K562 (cell line): Measurements from ENCODE around the gene SIRT7. TPM values are rescaled to one million over a fixed set of nuclear protein-coding genes. Genes with fewer than 3 reads are reported as not detected.

Experiments used
- ATF6 ChIP-seq: sonication (generic); formaldehyde crosslinking; IDR thresholded peaks from 2 replicates; pipeline ENCODE4 v1.4.0; 2020; ENCODE audit warnings: mild to moderate bottlenecking, missing genetic modification reagents
- ATF7 ChIP-seq: fragments of 450-650 bp; IDR thresholded peaks from 2 replicates; pipeline ENCODE4 v1.7.1; 2014; ENCODE audit warnings: mild to moderate bottlenecking, moderate library complexity
- CHAMP1 ChIP-seq: fragments of 450-650 bp; IDR thresholded peaks from 2 replicates; pipeline ENCODE4 v1.6.1; 2016; ENCODE audit warnings: mild to moderate bottlenecking
- CXXC5 ChIP-seq: fragments of 250-450 bp; sonication (Bioruptor Pico); IDR thresholded peaks from 2 replicates; pipeline ENCODE4 v1.8.0; 2022; ENCODE audit warnings: inconsistent platforms, mild to moderate bottlenecking, moderate library complexity
- DPF2 ChIP-seq: fragments of 450-650 bp; IDR thresholded peaks from 2 replicates; pipeline ENCODE4 v1.6.1; 2016
- ESRRA ChIP-seq: fragments of 450-650 bp; IDR thresholded peaks from 2 replicates; pipeline ENCODE4 v1.6.1; 2014; ENCODE audit warnings: low read depth, mild to moderate bottlenecking, moderate library complexity, borderline replicate concordance
- HDAC1 ChIP-seq, 2 experiments: fragments of 450-650 bp; IDR thresholded peaks; 2 replicates each; pipeline ENCODE4 v1.6.1; 2016 to 2017; ENCODE audit warnings: inconsistent platforms in 1 of 2, mild to moderate bottlenecking in 1 of 2, moderate library complexity in 1 of 2
- KDM1A ChIP-seq, 2 experiments: fragments of 450-650 bp; IDR thresholded peaks; 2 replicates each; pipeline ENCODE4 v1.6.1; 2016; ENCODE audit warnings: mild to moderate bottlenecking in 2 of 2
- LEF1 ChIP-seq: fragments of 450-650 bp; IDR thresholded peaks from 2 replicates; pipeline ENCODE4 v1.6.1; 2016; ENCODE audit warnings: mild to moderate bottlenecking
- MNT ChIP-seq, 2 experiments: fragments of 450-650 bp; conservative IDR thresholded peaks; 2 replicates each; pipeline ENCODE4 v1.6.1; 2017; ENCODE audit warnings: mild to moderate bottlenecking in 2 of 2, moderate library complexity in 2 of 2
- NR2C2 ChIP-seq, 2 experiments: fragments of 200-800 bp in 1 of 2; sonication (Bioruptor generic) in 1 of 2; sonication (generic) in 1 of 2; formaldehyde crosslinking in 1 of 2; IDR thresholded peaks; 2 replicates each; pipeline versions ENCODE4 v1.6.1 to v1.8.0; 2016 to 2022; ENCODE audit warnings: mild to moderate bottlenecking in 1 of 2, missing compliant biosample characterization in 1 of 2, missing genetic modification characterization in 1 of 2, missing genetic modification reagents in 1 of 2
- PHF8 ChIP-seq: fragments of 200-600 bp; sonication (generic); IDR thresholded peaks from 2 replicates; pipeline ENCODE4 v1.6.1; 2012; ENCODE audit warnings: mixed run types, mild to moderate bottlenecking, inconsistent platforms, low read length, moderate library complexity, borderline replicate concordance
- TBL1XR1 ChIP-seq, 2 experiments: IDR thresholded peaks; 2 replicates each; pipeline ENCODE4 v1.6.1; 2012; ENCODE audit warnings: improper control_type of control experiment in 2 of 2, low read length in 2 of 2, mild to moderate bottlenecking in 1 of 2
- VEZF1 ChIP-seq: fragments of 200-800 bp; sonication (Bioruptor generic); IDR thresholded peaks from 2 replicates; pipeline ENCODE4 v1.6.1; 2017; ENCODE audit warnings: missing genetic modification characterization, missing compliant biosample characterization
- ZNF121 ChIP-seq: sonication (generic); formaldehyde crosslinking; conservative IDR thresholded peaks from 2 replicates; pipeline ENCODE4 v1.8.0; 2022; ENCODE audit warnings: missing genetic modification reagents
- ZNF431 ChIP-seq: sonication (generic); formaldehyde crosslinking; IDR thresholded peaks from 2 replicates; pipeline ENCODE4 v1.8.0; 2022; ENCODE audit warnings: mild to moderate bottlenecking, missing genetic modification reagents
- ZNF740 ChIP-seq, 3 experiments: fragments of 200-800 bp in 1 of 3; sonication (Bioruptor generic) in 1 of 3; sonication (generic) in 1 of 3; formaldehyde crosslinking in 1 of 3; IDR thresholded peaks; 2 replicates each; pipeline versions ENCODE4 v1.6.1 to v1.8.0; 2016 to 2022; ENCODE audit warnings: mild to moderate bottlenecking in 2 of 3, missing compliant biosample characterization in 2 of 3, missing genetic modification characterization in 2 of 3, missing genetic modification reagents in 1 of 3
- polyA plus RNA-seq, 8 experiments: library from polyadenylated mRNA; depleted of rRNA in 4 of 8; stranded (reverse) in 5 of 8; unstranded in 3 of 8; fragments of >200 nt; fragmentation: Nextera tagmentation in 2 of 8; fragmentation: Illumina TruSeq in 1 of 8; extraction: Ambion mirVana in 2 of 8; extraction: Trizol in 1 of 8; gene quantifications; 2 replicates each; pipeline versions ENCODE4 v1.2.1 to v1.2.3, GENCODE V29; 2011 to 2014; ENCODE audit warnings: inconsistent platforms in 1 of 8, missing spikeins in 1 of 8
- total RNA-seq, 7 experiments: library from RNA; depleted of rRNA in 6 of 7; stranded (reverse); fragments of >200 nt in 6 of 7; fragmentation: Illumina TruSeq in 2 of 7; extraction: Trizol in 2 of 7; gene quantifications; 2 replicates each; pipeline versions ENCODE4 v1.2.1 to v1.2.3, GENCODE V29; 2011 to 2021; ENCODE audit warnings: low replicate concordance in 1 of 7

Gene SIRT7
- total and polyA plus RNA-seq, 9 of the 15 experiments (the other 6 are each of a cell fraction or from before 2014, with no cell fraction given) = 1.6 to 54.8 (median 20.3) TPM

- 0 out of 2 replicates have a peak, but pooled peaks have one; percentile 20 for TF ChIP-seq ZNF740 (CRISPR knock-in tag; IDR thresholded peaks at IDR 0.05)
- no peak for TF ChIP-seq ZNF740 (tag; IDR thresholded peaks at IDR 0.05)
- peak; percentile 69 to 79 for TF ChIP-seq MNT (conservative IDR thresholded peaks at IDR 0.05)
- TF ChIP-seq TBL1XR1 (IDR thresholded peaks at IDR 0.05; ENCODE audit: low read length in 2 of 2) = peak in 1 of 2 experiments; percentile 45; a peak in 1 of 4 replicates
- no peak for TF ChIP-seq LEF1
- TF ChIP-seq ZNF121 (CRISPR knock-in tag) = peak; percentile 93
- peak; percentile 62; the same call in 1 of the 2 replicates for TF ChIP-seq ATF7
- peak; percentile 82 for TF ChIP-seq DPF2
- TF ChIP-seq KDM1A (IDR thresholded peaks at IDR 0.05) = no peak
- no peak for TF ChIP-seq PHF8
- peak; percentile 82 for TF ChIP-seq VEZF1 (CRISPR knock-in tag)
- TF ChIP-seq ZNF431 (CRISPR knock-in tag) = 0 out of 2 replicates have a peak, but pooled peaks have one; percentile 10
- no peak for TF ChIP-seq CHAMP1
- peak; percentile 55; the same call in 1 of the 2 replicates for TF ChIP-seq ATF6 (CRISPR knock-in tag)
- 0 out of 4 replicates have a peak, but pooled peaks of 1 of the 2 experiments have one; percentile 48 for TF ChIP-seq HDAC1 (IDR thresholded peaks at IDR 0.05)
- peak; percentile 64 for TF ChIP-seq CXXC5 (CRISPR knock-in tag)
- TF ChIP-seq ESRRA = peak; percentile 60; the same call in 1 of the 2 replicates
- no peak for TF ChIP-seq NR2C2 (CRISPR knock-in tag; IDR thresholded peaks at IDR 0.05)
- TF ChIP-seq NR2C2 (tag; IDR thresholded peaks at IDR 0.05) = peak; percentile 68
Measured at GRCh38 chr17:81912441-81913309, 5.3 kb downstream of the SIRT7 start (continued).
